Liver (tissue), 3 donors: ENCODE data around the gene SLC4A11.

Experiments used
- CTCF ChIP-seq: fragments of 150-350 bp; IDR thresholded peaks from 2 replicates; pipeline ENCODE4 v1.5.1; 2017; ENCODE audit warnings: improper control_type of control experiment, low read depth, low read length; ENCODE audit not compliant: missing input control
- NR2F2 ChIP-seq: IDR thresholded peaks from 2 replicates; pipeline ENCODE4 v1.6.1; 2016; ENCODE audit warnings: antibody characterized with exemption
- SP1 ChIP-seq: IDR thresholded peaks from 2 replicates; pipeline ENCODE4 v1.6.1; 2018; ENCODE audit warnings: antibody characterized with exemption, mild to moderate bottlenecking
- donor health status: healthy.
- donor health status: healthy.

- no peak for TF ChIP-seq CTCF
- TF ChIP-seq NR2F2, result no peak
- no peak for TF ChIP-seq SP1
Measured at GRCh38 chr20:3239026-3239866, at the start of gene SLC4A11.
